B cell (primary cell): ENCODE measurements around the gene IL20. TPM values are rescaled to one million over a fixed set of nuclear protein-coding genes. Genes with fewer than 3 reads are reported as not detected.

Experiments used
- ATAC-seq: fragments of 200-7000 bp; cut with Tn5 transposase; one replicate; pipeline ENCODE4 v1.10.0; 2021; ENCODE audit warnings: low read depth, mild to moderate bottlenecking, moderate number of reproducible peaks, moderate library complexity
- CTCF ChIA-PET: fragments of 350-600 bp; sonication (Branson Sonifier 250); formaldehyde crosslinking; loops from one replicate; lab custom pipeline; 2021; ENCODE audit warnings: antibody characterized with exemption, inconsistent platforms; lab: Charles Lee
- POLR2A ChIA-PET: fragments of 350-600 bp; sonication (Branson Sonifier 250); formaldehyde crosslinking; loops from one replicate; lab custom pipeline; 2021; ENCODE audit warnings: antibody characterized with exemption; lab: Charles Lee
- DNase-seq: peaks from one replicate; pipeline ENCODE4 v3.0.0; 2013
- H2AFZ ChIP-seq: 2 replicates; pipeline ENCODE4 v1.6.1; 2012; ENCODE audit warnings: mild to moderate bottlenecking, low read depth, low read length; ENCODE audit not compliant: insufficient read depth, poor library complexity, severe bottlenecking
- H3K27ac ChIP-seq, 2 donors: 1 replicate in 1 of 2; 2 replicates in 1 of 2; pipeline ENCODE4 v1.5.1; 2012 to 2013; ENCODE audit warnings: low read length in 2 of 2, mild to moderate bottlenecking in 2 of 2, moderate library complexity in 1 of 2
- H3K27me3 ChIP-seq, 4 experiments: fragments of 200-600 bp in 1 of 4; sonication (generic) in 1 of 4; replicated peaks in 1 of 4; 1 replicate in 2 of 4; 2 replicates in 2 of 4; pipeline versions ENCODE4 v1.6.1 to v1.7.0; 2013 to 2016; ENCODE audit warnings: low read length in 3 of 4, mild to moderate bottlenecking in 2 of 4, mixed read lengths in 1 of 4, moderate library complexity in 1 of 4; ENCODE audit not compliant: insufficient read depth in 4 of 4, control insufficient read depth in 3 of 4; ENCODE audit errors: control extremely low read depth in 1 of 4
- H3K36me3 ChIP-seq, 2 experiments: replicated peaks in 1 of 2; 1 replicate in 1 of 2; 2 replicates in 1 of 2; pipeline versions ENCODE4 v1.6.1 to v1.7.1; 2013; ENCODE audit warnings: low read length in 1 of 2; ENCODE audit not compliant: insufficient read depth in 2 of 2, control insufficient read depth in 1 of 2; ENCODE audit errors: control extremely low read depth in 1 of 2, extremely low read depth in 1 of 2
- H3K4me1 ChIP-seq, 2 donors: fragments of 200-600 bp in 1 of 2; sonication (generic) in 1 of 2; 1 replicate in 1 of 2; 2 replicates in 1 of 2; pipeline versions ENCODE4 v1.5.1 to v1.6.1; 2013 to 2017; ENCODE audit warnings: low read length in 2 of 2; ENCODE audit not compliant: control insufficient read depth in 2 of 2, insufficient read depth in 2 of 2
- H3K4me2 ChIP-seq: replicated peaks from 2 replicates; pipeline ENCODE3; 2012; ENCODE audit warnings: mild to moderate bottlenecking, low read depth, low read length; ENCODE audit not compliant: poor library complexity, severe bottlenecking
- H3K4me3 ChIP-seq, 5 experiments: fragments of 200-600 bp in 1 of 5; sonication (generic) in 1 of 5; 1 replicate in 3 of 5; 2 replicates in 2 of 5; pipeline versions ENCODE4 v1.5.1 to v1.7.0; 2011 to 2016; ENCODE audit warnings: low read length in 4 of 5, mild to moderate bottlenecking in 4 of 5, low read depth in 2 of 5, control low read depth in 1 of 5, moderate library complexity in 1 of 5; ENCODE audit not compliant: insufficient read depth in 1 of 5; ENCODE audit errors: control extremely low read depth in 1 of 5, extremely low read depth in 1 of 5
- H3K79me2 ChIP-seq: fragments of 200-600 bp; sonication (generic); one replicate; pipeline ENCODE4 v1.6.0; 2016; ENCODE audit warnings: low read length; ENCODE audit not compliant: control insufficient read depth, insufficient read depth
- H3K9ac ChIP-seq: fragments of 200-600 bp; sonication (generic); 2 replicates; pipeline ENCODE4 v1.6.1; 2017; ENCODE audit warnings: mild to moderate bottlenecking, low read length, moderate library complexity
- H3K9me3 ChIP-seq, 3 donors: one replicate each; pipeline versions ENCODE4 v1.6.1 to v1.7.1; 2013; ENCODE audit warnings: low read length in 2 of 3; ENCODE audit not compliant: control insufficient read depth in 2 of 3, insufficient read depth in 1 of 3; ENCODE audit errors: control extremely low read depth in 1 of 3
- H4K20me1 ChIP-seq: 2 replicates; pipeline ENCODE4 v1.6.0; 2012; ENCODE audit warnings: mild to moderate bottlenecking, low read length; ENCODE audit not compliant: insufficient read depth, control insufficient read depth, poor library complexity, severe bottlenecking
- H3K27ac Mint-ChIP-seq: one replicate; pipeline ENCODE4 v1.8.0; 2021; ENCODE audit warnings: mixed read lengths
- H3K27me3 Mint-ChIP-seq: one replicate; pipeline ENCODE4 v1.8.0; 2021; ENCODE audit warnings: mixed read lengths
- H3K4me1 Mint-ChIP-seq: one replicate; pipeline ENCODE4 v1.8.0; 2021; ENCODE audit warnings: mixed read lengths
- H3K4me3 Mint-ChIP-seq: one replicate; pipeline ENCODE4 v1.8.0; 2021; ENCODE audit warnings: mixed read lengths
- H3K9me3 Mint-ChIP-seq: one replicate; pipeline ENCODE4 v1.8.0; 2022; ENCODE audit warnings: mixed read lengths; ENCODE audit not compliant: insufficient read depth
- EZH2 ChIP-seq: IDR thresholded peaks from 2 replicates; pipeline ENCODE4 v1.6.1; 2012; ENCODE audit warnings: borderline replicate concordance, low read depth, mild to moderate bottlenecking, moderate library complexity, low read length; ENCODE audit not compliant: insufficient read depth, poor library complexity, severe bottlenecking
- WGBS: methylation state at CpG from one replicate; pipeline ENCODE4 v1.1.5; 2013; ENCODE audit warnings: missing lambda C conversion rate; ENCODE audit not compliant: insufficient coverage; 5-methylcytosine and 5-hydroxymethylcytosine counted together
- intact Hi-C: fragments of 100-400 bp; cut with micrococcal nuclease; formaldehyde crosslinking; loops from one replicate; pipeline ENCODE4 v1.10.0; 2022
- polyA plus RNA-seq: library from polyadenylated mRNA; depleted of rRNA; stranded (reverse); fragments of >200 nt; gene quantifications from 2 replicates; pipeline ENCODE4 v1.2.3, GENCODE V29; 2012
- total RNA-seq, 2 donors: library from RNA; stranded (reverse); fragments of 120-200 nt in 1 of 2; gene quantifications; 1 replicate in 1 of 2; 2 replicates in 1 of 2; pipeline versions ENCODE4 v1.2.3 to v1.2.4, GENCODE V29; 2013 to 2022
- TF ChIP-seq, protein P1 (sequence below): fragments of 200-600 bp; IDR thresholded peaks from one replicate; pipeline ENCODE4 v1.8.0; 2022; ENCODE audit warnings: antibody characterized with exemption, mild to moderate bottlenecking

IL20 gene
- total and polyA plus RNA-seq, 2 donors (not counting 1 experiment from before 2014, with no cell fraction given), result not detected

DNA sequence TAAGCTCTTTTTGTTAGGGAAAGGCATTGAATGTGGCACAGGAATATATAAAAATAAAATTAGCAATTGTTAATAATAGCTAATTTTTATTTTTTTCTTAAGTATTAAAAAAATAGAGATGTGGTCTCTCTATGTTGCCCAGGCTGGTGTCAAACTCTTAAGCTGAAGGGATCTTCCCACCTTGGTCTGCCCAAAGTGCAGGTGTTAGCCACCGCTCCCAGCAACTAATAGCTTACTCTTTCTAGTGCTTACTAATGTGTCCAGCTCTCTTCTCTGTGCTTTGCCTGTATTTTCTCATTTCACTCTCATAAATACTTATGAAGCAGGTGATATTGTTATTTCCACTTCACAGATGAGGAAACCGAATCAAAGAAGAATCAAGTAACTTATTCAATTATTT lies 18.5 kb downstream of the IL20 start:
- Mint-ChIP-seq H3K27me3 (no peaks in the 10 kb centered on the region), H3K27ac (no peak overlapping the region), H3K9me3 (no peaks in the 10 kb centered on the region), H3K4me1 (no peaks in the 10 kb centered on the region), H3K4me3 (no peak overlapping the region)
- Histone ChIP-seq H3K27me3 (no peaks in the 10 kb centered on the region), H3K9ac (no peak overlapping the region), H3K79me2 (no peaks in the 10 kb centered on the region), H4K20me1 (no peaks in the 10 kb centered on the region), H3K27ac (no peak overlapping the region), H2AFZ (no peak overlapping the region), H3K9me3 (no peaks in the 10 kb centered on the region), H3K4me2 (no peak overlapping the region), H3K36me3 (peaks cover 0 to 1% of the 10 kb centered on the region in 2 experiments), H3K4me3 (no peak overlapping the region), H3K4me1 (no peaks in the 10 kb centered on the region)
- intact Hi-C loops, result no loop called here
- POLR2A ChIA-PET, result no interaction called here
- WGBS, result 100% methylated on average over 1 of the region's 2 CpGs
- CTCF ChIA-PET, result interaction anchor here (0.7 to 1.7 kb wide), 12 partner anchors 9 to 157 kb away, joined by 3 to 6 read pairs (median 3); no protein-coding TSS in a partner anchor
- ATAC-seq, result no peak
- no peak for DNase-seq
- TF ChIP-seq EZH2, result no peak
- TF ChIP-seq, protein P1, sequence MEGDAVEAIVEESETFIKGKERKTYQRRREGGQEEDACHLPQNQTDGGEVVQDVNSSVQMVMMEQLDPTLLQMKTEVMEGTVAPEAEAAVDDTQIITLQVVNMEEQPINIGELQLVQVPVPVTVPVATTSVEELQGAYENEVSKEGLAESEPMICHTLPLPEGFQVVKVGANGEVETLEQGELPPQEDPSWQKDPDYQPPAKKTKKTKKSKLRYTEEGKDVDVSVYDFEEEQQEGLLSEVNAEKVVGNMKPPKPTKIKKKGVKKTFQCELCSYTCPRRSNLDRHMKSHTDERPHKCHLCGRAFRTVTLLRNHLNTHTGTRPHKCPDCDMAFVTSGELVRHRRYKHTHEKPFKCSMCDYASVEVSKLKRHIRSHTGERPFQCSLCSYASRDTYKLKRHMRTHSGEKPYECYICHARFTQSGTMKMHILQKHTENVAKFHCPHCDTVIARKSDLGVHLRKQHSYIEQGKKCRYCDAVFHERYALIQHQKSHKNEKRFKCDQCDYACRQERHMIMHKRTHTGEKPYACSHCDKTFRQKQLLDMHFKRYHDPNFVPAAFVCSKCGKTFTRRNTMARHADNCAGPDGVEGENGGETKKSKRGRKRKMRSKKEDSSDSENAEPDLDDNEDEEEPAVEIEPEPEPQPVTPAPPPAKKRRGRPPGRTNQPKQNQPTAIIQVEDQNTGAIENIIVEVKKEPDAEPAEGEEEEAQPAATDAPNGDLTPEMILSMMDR, result no peak

DNA sequence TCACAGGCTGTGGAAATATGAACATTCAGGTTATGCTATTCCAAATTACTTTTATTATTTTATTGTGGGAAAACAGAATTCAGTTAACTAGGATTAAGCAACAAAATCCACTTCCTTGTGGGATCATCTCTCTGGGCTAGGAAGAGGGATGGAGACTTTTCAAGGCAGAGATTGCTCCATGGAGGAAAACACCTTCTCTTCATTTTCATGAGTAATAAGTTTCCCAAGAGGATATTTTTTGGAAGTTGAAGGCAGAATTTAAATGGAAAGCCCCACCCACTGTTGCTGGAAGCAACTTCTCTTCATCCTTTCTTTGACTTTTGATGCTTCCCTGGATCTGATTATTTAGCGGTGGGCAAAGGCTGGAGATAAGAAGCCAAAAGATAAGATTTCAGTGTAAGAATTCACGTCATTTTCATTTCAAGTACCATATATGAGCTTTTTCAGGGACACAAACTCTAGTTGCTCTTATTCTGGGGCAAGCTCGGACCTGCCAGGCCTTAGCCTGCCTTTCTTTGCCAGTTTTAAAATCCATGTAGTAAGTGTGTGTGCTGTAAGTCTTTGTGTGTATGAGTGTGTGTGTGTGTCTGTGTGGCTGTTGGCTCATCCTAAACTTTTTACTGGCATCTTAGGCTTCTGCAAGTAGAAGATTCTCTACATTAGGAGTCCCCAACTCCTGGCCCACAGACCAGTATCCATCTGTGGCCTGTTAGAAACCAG lies 20.1 kb downstream of the IL20 start:
- Histone ChIP-seq H3K4me1 (peaks cover 0 to 1% of the 10 kb centered on the region in 2 donors), H3K9ac (no peak overlapping the region), H3K36me3 (peaks cover 0 to 1% of the 10 kb centered on the region in 2 experiments), H3K4me2 (no peak overlapping the region), H2AFZ (no peak overlapping the region), H3K4me3 (no peak overlapping the region), H3K9me3 (no peaks in the 10 kb centered on the region), H3K27ac (no peak overlapping the region), H3K79me2 (no peaks in the 10 kb centered on the region), H3K27me3 (no peaks in the 10 kb centered on the region), H4K20me1 (no peaks in the 10 kb centered on the region)
- no peak overlapping the region for H3K27ac Mint-ChIP-seq
- no peaks in the 10 kb centered on the region for H3K27me3 Mint-ChIP-seq
- no CpG with 5 or more reads among the region's 3 CpGs for WGBS
- ATAC-seq (no peak), DNase-seq (no peak)
- ChIA-PET CTCF (interaction anchor here (0.7 to 1.7 kb wide), 3 partner anchors 27 to 150 kb away, joined by 3 to 5 read pairs (median 3); no protein-coding TSS in a partner anchor), POLR2A (no interaction called here)
- H3K4me1 Mint-ChIP-seq, result peaks cover 1% of the 10 kb centered on the region
- TF ChIP-seq EZH2, result no peak
- TF ChIP-seq, protein P1, result no peak
- H3K4me3 Mint-ChIP-seq, result no peak overlapping the region
- intact Hi-C loops, result no loop called here
- no peaks in the 10 kb centered on the region for H3K9me3 Mint-ChIP-seq
